SK-N-MC (cell line): ENCODE data around the gene PLEKHA3.

Experiments
- DNase-seq: peaks from one replicate; pipeline ENCODE4 v3.0.0-alpha.2; 2011; ENCODE audit warnings: low read depth, low spot score
- H3K27ac ChIP-seq: fragments of 200-600 bp; sonication (generic); 2 replicates; pipeline ENCODE4 v1.5.1; 2016; ENCODE audit warnings: mixed run types
- H3K36me3 ChIP-seq: fragments of 200-600 bp; sonication (generic); 2 replicates; pipeline ENCODE4 v1.6.1; 2017; ENCODE audit warnings: antibody characterized with exemption, low read length, mixed read lengths; ENCODE audit not compliant: insufficient read depth
- H3K4me3 ChIP-seq: fragments of 200-600 bp; sonication (generic); 2 replicates; pipeline ENCODE4 v1.5.1; 2016
- H3K9ac ChIP-seq: fragments of 200-600 bp; sonication (generic); 2 replicates; pipeline ENCODE4 v1.8.0; 2017; ENCODE audit warnings: mixed run types, mixed read lengths; ENCODE audit not compliant: insufficient read length
- H3K9me3 ChIP-seq: fragments of 200-600 bp; sonication (generic); 2 replicates; pipeline ENCODE4 v1.6.1; 2017; ENCODE audit warnings: low read depth, mild to moderate bottlenecking, antibody characterized with exemption, low read length, moderate library complexity, mixed read lengths
- EZH2 ChIP-seq: fragments of 200-600 bp; sonication (generic); IDR thresholded peaks from one replicate; pipeline ENCODE4 v1.6.1; 2017; ENCODE audit warnings: antibody characterized with exemption
- FOXP2 ChIP-seq: optimal IDR thresholded peaks from 2 replicates; pipeline ENCODE3; 2011; ENCODE audit warnings: mild to moderate bottlenecking, moderate library complexity; ENCODE audit not compliant: insufficient read depth; ENCODE audit errors: extremely low read length, control extremely low read depth
- POLR2AphosphoS5 ChIP-seq: IDR thresholded peaks from 2 replicates; pipeline ENCODE4 v1.6.1; 2012; ENCODE audit warnings: mild to moderate bottlenecking, low read depth, low read length, borderline replicate concordance

The PLEKHA3 gene

GRCh38 chr2:178526256-178526655, 46.0 kb downstream of the PLEKHA3 start:
- no peak for TF ChIP-seq FOXP2
- TF ChIP-seq EZH2, result no peak
- no peak for TF ChIP-seq POLR2AphosphoS5
- Histone ChIP-seq H3K4me3 (no peak overlapping the region), H3K9ac (no peak overlapping the region), H3K27ac (no peak overlapping the region), H3K9me3 (no peaks in the 10 kb centered on the region), H3K36me3 (no peaks in the 10 kb centered on the region)
- DNase-seq, result no peak

GRCh38 chr2:178527592-178527991, 47.3 kb downstream of the PLEKHA3 start:
- Histone ChIP-seq H3K27ac (no peak overlapping the region), H3K4me3 (no peak overlapping the region), H3K9me3 (no peaks in the 10 kb centered on the region), H3K9ac (no peak overlapping the region), H3K36me3 (no peaks in the 10 kb centered on the region; the same call in 1 of the 2 replicates)
- TF ChIP-seq POLR2AphosphoS5 (no peak), EZH2 (no peak), FOXP2 (no peak)
- no peak for DNase-seq

GRCh38 chr2:178528647-178529046, 48.4 kb downstream of the PLEKHA3 start:
- H3K4me3 ChIP-seq, result no peak overlapping the region

GRCh38 chr2:178529194-178529593, 48.9 kb downstream of the PLEKHA3 start:
- Histone ChIP-seq H3K27ac (no peak overlapping the region), H3K9me3 (no peaks in the 10 kb centered on the region), H3K4me3 (no peak overlapping the region), H3K9ac (no peak overlapping the region), H3K36me3 (no peaks in the 10 kb centered on the region; the same call in 1 of the 2 replicates)
- TF ChIP-seq POLR2AphosphoS5, result no peak
- DNase-seq, result no peak

More at GRCh38 chr2:178528647-178529046, 48.4 kb downstream of the PLEKHA3 start:
- no peak overlapping the region for H3K27ac ChIP-seq
- H3K36me3 ChIP-seq, result no peaks in the 10 kb centered on the region; the same call in 1 of the 2 replicates
- no peak for TF ChIP-seq POLR2AphosphoS5
- no peak for DNase-seq
- H3K9ac ChIP-seq, result no peak overlapping the region
- H3K9me3 ChIP-seq, result no peaks in the 10 kb centered on the region

- no peaks in the 10 kb centered on the region; the same call in 1 of the 2 replicates for H3K36me3 ChIP-seq
- H3K9me3 ChIP-seq, result no peaks in the 10 kb centered on the region
- no peak for DNase-seq
Measured at GRCh38 chr2:178530131-178530530, 49.9 kb downstream of the PLEKHA3 start.

GRCh38 chr2:178530625-178531142, 50.4 kb downstream of the PLEKHA3 start:
- Histone ChIP-seq H3K27ac (no peak overlapping the region), H3K36me3 (no peaks in the 10 kb centered on the region; the same call in 1 of the 2 replicates), H3K9me3 (no peaks in the 10 kb centered on the region), H3K9ac (no peak overlapping the region), H3K4me3 (no peak overlapping the region)
- no peak for DNase-seq
- TF ChIP-seq FOXP2, result no peak
- TF ChIP-seq POLR2AphosphoS5, result no peak
- no peak for TF ChIP-seq EZH2

More at GRCh38 chr2:178530131-178530530, 49.9 kb downstream of the PLEKHA3 start:
- TF ChIP-seq EZH2 (no peak), POLR2AphosphoS5 (no peak)
- H3K4me3 ChIP-seq, result no peak overlapping the region
- no peak overlapping the region for H3K9ac ChIP-seq
- H3K27ac ChIP-seq, result no peak overlapping the region

GRCh38 chr2:178531168-178531567, 50.9 kb downstream of the PLEKHA3 start:
- TF ChIP-seq EZH2 (no peak), FOXP2 (no peak), POLR2AphosphoS5 (no peak)

GRCh38 chr2:178536037-178536436, 55.8 kb downstream of the PLEKHA3 start:
- Histone ChIP-seq H3K9ac (no peak overlapping the region), H3K4me3 (no peak overlapping the region), H3K36me3 (no peaks in the 10 kb centered on the region; the same call in 1 of the 2 replicates), H3K9me3 (no peaks in the 10 kb centered on the region), H3K27ac (no peak overlapping the region)
- DNase-seq, result no peak
- TF ChIP-seq EZH2 (no peak), POLR2AphosphoS5 (no peak), FOXP2 (no peak)

More at GRCh38 chr2:178531168-178531567, 50.9 kb downstream of the PLEKHA3 start:
- DNase-seq, result no peak
- Histone ChIP-seq H3K9ac (no peak overlapping the region), H3K4me3 (no peak overlapping the region), H3K27ac (no peak overlapping the region), H3K36me3 (no peaks in the 10 kb centered on the region; the same call in 1 of the 2 replicates), H3K9me3 (no peaks in the 10 kb centered on the region)

- Histone ChIP-seq H3K9ac (no peak overlapping the region), H3K4me3 (no peak overlapping the region), H3K36me3 (no peaks in the 10 kb centered on the region), H3K9me3 (no peaks in the 10 kb centered on the region), H3K27ac (no peak overlapping the region)
- no peak for TF ChIP-seq FOXP2
- no peak for TF ChIP-seq EZH2
- TF ChIP-seq POLR2AphosphoS5, result no peak
- no peak for DNase-seq
Measured at GRCh38 chr2:178542161-178542560, 61.9 kb downstream of the PLEKHA3 start.
